GM12801 (cell line): ENCODE data around the gene DGKB.

ENCODE experiments used
- TF ChIP-seq, protein P1 (sequence below): IDR thresholded peaks from one replicate; pipeline ENCODE4 v1.5.1; 2011; ENCODE audit warnings: control low read depth; ENCODE audit not compliant: insufficient read length; ENCODE audit errors: extremely low read depth

DGKB gene

GRCh38 chr7:14252458-14252857, 650.1 kb downstream of the DGKB start:
- TF ChIP-seq, protein P1, sequence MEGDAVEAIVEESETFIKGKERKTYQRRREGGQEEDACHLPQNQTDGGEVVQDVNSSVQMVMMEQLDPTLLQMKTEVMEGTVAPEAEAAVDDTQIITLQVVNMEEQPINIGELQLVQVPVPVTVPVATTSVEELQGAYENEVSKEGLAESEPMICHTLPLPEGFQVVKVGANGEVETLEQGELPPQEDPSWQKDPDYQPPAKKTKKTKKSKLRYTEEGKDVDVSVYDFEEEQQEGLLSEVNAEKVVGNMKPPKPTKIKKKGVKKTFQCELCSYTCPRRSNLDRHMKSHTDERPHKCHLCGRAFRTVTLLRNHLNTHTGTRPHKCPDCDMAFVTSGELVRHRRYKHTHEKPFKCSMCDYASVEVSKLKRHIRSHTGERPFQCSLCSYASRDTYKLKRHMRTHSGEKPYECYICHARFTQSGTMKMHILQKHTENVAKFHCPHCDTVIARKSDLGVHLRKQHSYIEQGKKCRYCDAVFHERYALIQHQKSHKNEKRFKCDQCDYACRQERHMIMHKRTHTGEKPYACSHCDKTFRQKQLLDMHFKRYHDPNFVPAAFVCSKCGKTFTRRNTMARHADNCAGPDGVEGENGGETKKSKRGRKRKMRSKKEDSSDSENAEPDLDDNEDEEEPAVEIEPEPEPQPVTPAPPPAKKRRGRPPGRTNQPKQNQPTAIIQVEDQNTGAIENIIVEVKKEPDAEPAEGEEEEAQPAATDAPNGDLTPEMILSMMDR, result no peak

DNA sequence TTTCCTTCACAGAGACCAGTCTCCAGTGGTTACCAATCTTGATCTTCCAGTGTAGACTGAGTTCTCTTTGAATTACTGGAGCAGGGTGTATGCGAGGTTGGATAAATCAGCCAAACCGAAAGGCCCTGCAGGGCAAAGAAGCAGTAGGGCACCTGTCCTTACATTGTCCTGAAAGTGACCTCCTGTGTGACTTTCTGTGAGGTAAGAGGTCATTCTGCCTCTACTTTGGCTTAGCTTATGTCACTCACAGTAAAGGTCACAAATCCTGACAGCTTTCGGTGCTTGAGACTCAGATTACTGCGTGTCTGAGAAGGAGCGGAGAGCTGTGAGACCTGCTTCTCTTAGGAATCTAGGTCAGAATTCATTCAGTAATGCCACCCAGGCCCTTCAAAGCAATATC, 660.4 kb downstream of the DGKB start:
- TF ChIP-seq, protein P1, result no peak

- TF ChIP-seq, protein P1, result no peak
Measured at GRCh38 chr7:14236834-14237233, 665.7 kb downstream of the DGKB start.

DNA sequence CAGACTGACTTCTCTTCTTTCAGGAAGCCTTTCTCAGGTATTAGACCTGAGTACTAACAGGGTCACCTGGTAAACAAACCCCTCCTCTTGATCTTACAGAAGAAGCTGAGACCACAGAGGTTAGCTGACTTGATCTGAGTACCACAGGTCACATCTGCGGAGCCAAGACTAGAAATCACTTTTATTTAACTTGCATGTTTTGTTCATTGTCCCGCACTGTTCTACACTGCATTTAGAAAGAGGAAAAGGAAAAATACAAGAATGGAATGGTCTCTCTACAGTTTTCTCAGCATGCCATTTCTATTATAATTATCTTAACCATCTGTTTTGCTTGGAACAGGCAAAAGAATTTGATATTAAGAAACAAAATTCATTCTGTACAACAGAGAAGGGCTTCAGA, 667.5 kb downstream of the DGKB start:
- TF ChIP-seq, protein P1, result no peak

DNA sequence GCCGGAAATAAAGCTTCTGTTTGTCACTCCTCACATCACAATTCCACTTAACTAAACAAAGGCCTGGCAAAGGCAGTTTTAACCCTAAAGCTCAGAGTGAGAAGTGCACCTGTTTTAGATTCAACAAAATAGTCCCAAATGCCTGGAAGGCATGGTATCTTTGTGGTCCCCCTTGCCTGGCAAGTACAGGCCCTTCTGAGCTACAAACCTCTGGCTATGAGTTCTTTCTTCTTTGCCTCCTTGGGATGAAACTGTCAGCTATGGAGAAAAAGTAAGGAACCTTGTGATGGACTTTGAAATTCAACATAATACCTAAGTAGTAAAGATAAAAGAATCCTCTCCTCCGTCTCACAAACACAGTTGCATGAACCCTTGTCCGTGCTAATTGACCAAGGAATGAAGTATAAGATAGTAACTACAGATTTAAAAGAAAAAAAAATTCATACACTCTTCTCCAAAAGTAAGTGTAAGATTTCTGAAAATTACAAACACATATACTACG, 668.6 kb downstream of the DGKB start:
- TF ChIP-seq, protein P1, result no peak

GRCh38 chr7:14233076-14233867, 669.3 kb downstream of the DGKB start:
- TF ChIP-seq, protein P1, result no peak

GRCh38 chr7:14229047-14229446, 673.5 kb downstream of the DGKB start:
- TF ChIP-seq, protein P1, result no peak
